Testis (tissue), 3 donors: ENCODE data around the gene TAB2. TPM values are rescaled to one million over a fixed set of nuclear protein-coding genes. Genes with fewer than 3 reads are reported as not detected.

ENCODE experiments used
- DNase-seq: peaks from one replicate; pipeline ENCODE4 v3.0.0-alpha.2; 2019
- H3K27ac ChIP-seq, 2 donors: fragments of 200-600 bp; sonication (generic); one replicate each; pipeline ENCODE4 v1.5.1; 2019
- H3K27me3 ChIP-seq: fragments of 200-600 bp; sonication (generic); one replicate; pipeline ENCODE4 v1.5.1; 2019
- H3K36me3 ChIP-seq: fragments of 200-600 bp; sonication (generic); one replicate; pipeline ENCODE4 v1.5.1; 2017; ENCODE audit warnings: low read depth; ENCODE audit errors: missing control alignments
- H3K4me1 ChIP-seq: fragments of 200-600 bp; sonication (generic); one replicate; pipeline ENCODE4 v1.5.1; 2019
- H3K4me3 ChIP-seq, 2 donors: fragments of 200-600 bp; sonication (generic); one replicate each; pipeline ENCODE4 v1.5.1; 2017 to 2019
- H3K9me3 ChIP-seq: fragments of 200-600 bp; sonication (generic); one replicate; pipeline ENCODE4 v1.5.1; 2017
- CTCF ChIP-seq, 3 experiments: fragments of 450-650 bp in 2 of 3; fragments of 200-600 bp in 1 of 3; sonication (generic) in 1 of 3; IDR thresholded peaks; one replicate each; pipeline ENCODE4 v1.5.1; 2016 to 2019; ENCODE audit warnings: antibody characterized with exemption in 3 of 3, mild to moderate bottlenecking in 2 of 3, moderate library complexity in 1 of 3
- POLR2A ChIP-seq: fragments of 450-650 bp; IDR thresholded peaks from one replicate; pipeline ENCODE4 v1.6.1; 2017; ENCODE audit warnings: antibody characterized with exemption, mild to moderate bottlenecking, moderate library complexity
- WGBS, 2 donors: methylation state at CpG; one replicate each; pipeline ENCODE4 v1.1.5; 2018; 5-methylcytosine and 5-hydroxymethylcytosine counted together
- intact Hi-C: fragments of 100-400 bp; cut with DNase I; formaldehyde crosslinking; loops from one replicate; pipeline ENCODE4 v1.15.1; 2023; ENCODE audit warnings: low total_unique reads
- polyA plus RNA-seq: library from polyadenylated mRNA; stranded (reverse); fragments of 350-450 nt; fragmentation: Illumina TruSeq; extraction: RNeasy Lipid Tissue Mini Kit (QIAGEN cat#74804); gene quantifications from one replicate; pipeline ENCODE4 v1.2.3, GENCODE V29; 2014; ENCODE audit warnings: low read depth, low replicate concordance; ENCODE audit not compliant: insufficient read depth
- total RNA-seq, 2 donors: library from RNA; depleted of rRNA; stranded (reverse); fragments of >200 nt; gene quantifications; one replicate each; pipeline ENCODE4 v1.2.3, GENCODE V29; 2016

The TAB2 gene
- total and polyA plus RNA-seq, 3 donors from 2014 or later: 45.1 to 84.7 (median 61.0) TPM

DNA sequence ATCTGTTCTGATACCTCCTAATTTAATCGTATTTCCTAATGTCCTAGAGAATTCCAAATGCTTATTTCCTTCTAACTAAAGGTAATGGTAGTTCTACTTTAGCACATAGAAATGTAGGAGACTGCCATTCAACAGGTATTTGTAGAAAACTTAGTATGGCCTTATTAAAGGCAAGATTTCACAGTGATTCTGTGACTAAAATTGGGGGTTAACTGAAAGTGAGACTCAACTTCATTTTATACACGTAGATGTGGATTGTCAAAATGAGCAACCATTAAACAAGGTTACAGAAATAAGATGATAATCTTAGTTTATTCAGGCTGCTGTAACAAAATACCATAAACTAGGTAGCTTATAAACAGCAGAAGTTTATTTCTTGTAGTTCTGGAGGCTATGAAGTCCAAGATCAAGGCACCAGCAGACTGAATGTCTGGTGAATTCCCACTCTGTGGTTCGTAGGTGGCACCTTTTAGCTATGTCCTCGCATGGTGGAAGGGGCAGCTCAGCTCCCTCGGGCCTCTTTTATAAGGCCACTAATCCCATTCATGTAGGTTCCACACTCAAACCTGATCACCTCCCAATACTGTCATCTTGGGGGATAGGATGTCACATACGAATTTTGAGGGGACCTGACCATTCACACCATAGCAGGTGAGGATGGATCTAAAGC, 38.7 kb downstream of the TAB2 start:
- Histone ChIP-seq H3K36me3 (no peaks in the 10 kb centered on the region), H3K4me1 (no peaks in the 10 kb centered on the region), H3K4me3 (no peak overlapping the region), H3K27me3 (no peaks in the 10 kb centered on the region), H3K9me3 (no peaks in the 10 kb centered on the region), H3K27ac (no peak overlapping the region)
- intact Hi-C loops: no loop called here
- 85 to 88% methylated on average over 6 of the region's 6 CpGs for WGBS, 2 donors
- no peak for TF ChIP-seq CTCF (IDR thresholded peaks at IDR 0.05)
- DNase-seq: no peak

GRCh38 chr6:149357726-149358538, 40.4 kb downstream of the TAB2 start:
- intact Hi-C loops: no loop called here
- WGBS, 2 donors: 86 to 92% methylated on average over 17 of the region's 17 CpGs

DNA sequence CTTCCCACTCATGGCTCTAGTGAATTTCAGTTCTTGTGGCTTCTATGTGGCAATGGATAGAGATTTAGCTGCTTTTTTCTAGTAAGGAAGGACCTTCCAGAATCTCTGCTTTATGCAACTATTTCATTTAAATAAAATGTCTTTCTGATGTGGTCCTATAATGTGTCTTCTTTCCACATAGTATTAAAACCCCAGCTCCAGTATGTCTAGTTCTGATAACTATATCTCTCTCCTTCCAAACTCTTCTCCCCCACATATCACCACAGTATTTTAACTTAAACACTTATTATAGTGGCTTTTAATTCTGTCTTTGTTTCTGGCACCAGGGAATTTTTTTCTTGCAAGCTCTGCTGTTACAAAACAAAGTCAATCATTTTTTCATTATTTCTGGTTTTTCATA, 41.9 kb downstream of the TAB2 start:
- H3K4me1 ChIP-seq: no peaks in the 10 kb centered on the region
- no peak overlapping the region for H3K27ac ChIP-seq
- no peaks in the 10 kb centered on the region for H3K27me3 ChIP-seq
- intact Hi-C loops: no loop called here
- H3K9me3 ChIP-seq: no peaks in the 10 kb centered on the region
- DNase-seq: no peak
- H3K36me3 ChIP-seq: no peaks in the 10 kb centered on the region
- no peak overlapping the region for H3K4me3 ChIP-seq
- no peak for TF ChIP-seq CTCF (IDR thresholded peaks at IDR 0.05)

More at GRCh38 chr6:149357726-149358538, 40.4 kb downstream of the TAB2 start:
- TF ChIP-seq CTCF (IDR thresholded peaks at IDR 0.05) (no peak), POLR2A (no peak)
- no peak for DNase-seq
- Histone ChIP-seq H3K27me3 (no peaks in the 10 kb centered on the region), H3K27ac (no peak overlapping the region), H3K36me3 (no peaks in the 10 kb centered on the region), H3K9me3 (no peaks in the 10 kb centered on the region), H3K4me1 (no peaks in the 10 kb centered on the region), H3K4me3 (no peak overlapping the region)

DNA sequence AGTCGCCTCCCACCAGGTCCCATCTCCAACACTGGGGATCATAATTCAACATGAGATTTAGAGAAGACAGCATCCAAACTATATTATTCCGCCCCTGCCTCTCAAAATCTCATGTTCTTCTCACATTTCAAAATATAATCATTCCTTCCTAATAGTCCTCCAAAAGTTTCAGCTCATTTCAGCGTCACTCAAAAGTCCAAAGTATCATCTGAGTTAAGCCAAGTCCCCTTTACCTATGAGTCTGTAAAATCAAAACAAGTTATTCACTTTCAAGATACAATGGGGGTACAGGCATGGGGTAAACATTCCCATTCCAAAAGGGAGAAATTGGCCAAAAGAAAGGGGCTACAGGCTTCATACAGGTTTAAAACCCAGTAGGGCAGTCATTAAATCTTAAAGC, 43.0 kb downstream of the TAB2 start:
- no peaks in the 10 kb centered on the region for H3K4me1 ChIP-seq
- no peak overlapping the region for H3K4me3 ChIP-seq
- intact Hi-C loops: no loop called here
- TF ChIP-seq POLR2A (no peak), CTCF (IDR thresholded peaks at IDR 0.05) (no peak)
- 83 to 96% methylated on average over 3 of the region's 3 CpGs for WGBS, 2 donors
- no peaks in the 10 kb centered on the region for H3K9me3 ChIP-seq
- no peak for DNase-seq
- H3K36me3 ChIP-seq: no peaks in the 10 kb centered on the region
- H3K27me3 ChIP-seq: no peaks in the 10 kb centered on the region
- no peak overlapping the region for H3K27ac ChIP-seq
